SK-N-SH (cell line): ENCODE data around the gene MNX1. TPM values are rescaled to one million over a fixed set of nuclear protein-coding genes. Genes with fewer than 3 reads are reported as not detected.

Experiments used
- CTCF ChIA-PET: fragments of 300-600, 350-600 bp; formaldehyde crosslinking; extraction: SDS; loops from one replicate; lab custom pipeline; 2021; lab: Yijun Ruan, JAX
- POLR2A ChIA-PET: fragments of 350-600 bp; sonication (Branson Sonifier 250); formaldehyde crosslinking; extraction: SDS; loops from one replicate; lab custom pipeline; 2020; ENCODE audit warnings: antibody characterized with exemption, inconsistent platforms; lab: Yijun Ruan, JAX
- DNase-seq: peaks from one replicate; pipeline ENCODE4 v3.0.0; 2012
- H2AFZ ChIP-seq: fragments of 200-600 bp; sonication (generic); 2 replicates; pipeline ENCODE4 v1.8.1; 2016; ENCODE audit warnings: antibody characterized with exemption, mild to moderate bottlenecking, low read depth
- H3F3A ChIP-seq: fragments of 200-600 bp; sonication (generic); replicated peaks from 2 replicates; pipeline ENCODE3; 2016; ENCODE audit warnings: antibody characterized with exemption, mild to moderate bottlenecking; ENCODE audit not compliant: insufficient read depth
- H3K27ac ChIP-seq, 2 experiments: fragments of 200-500 bp in 1 of 2; fragments of 200-600 bp in 1 of 2; sonication (Bioruptor generic) in 1 of 2; sonication (generic), shearing (Covaris generic) in 1 of 2; 2 replicates each; pipeline versions ENCODE4 v1.5.1 to v1.6.1; 2014 to 2016; ENCODE audit warnings: low read depth in 2 of 2, inconsistent platforms in 1 of 2, low read length in 1 of 2, mild to moderate bottlenecking in 1 of 2, mixed read lengths in 1 of 2
- H3K27me3 ChIP-seq: fragments of 200-600 bp; sonication (generic), shearing (Covaris generic); 2 replicates; pipeline ENCODE4 v1.6.1; 2016; ENCODE audit warnings: mixed run types; ENCODE audit not compliant: insufficient read depth
- H3K36me3 ChIP-seq, 2 experiments: fragments of 200-500 bp in 1 of 2; fragments of 200-600 bp in 1 of 2; sonication (Bioruptor generic) in 1 of 2; sonication (generic) in 1 of 2; replicated peaks in 1 of 2; 2 replicates each; pipeline versions ENCODE3 to v1.5.1; 2014 to 2016; ENCODE audit warnings: low read length in 1 of 2, mild to moderate bottlenecking in 1 of 2; ENCODE audit not compliant: insufficient read depth in 2 of 2, control insufficient read depth in 1 of 2
- H3K4me1 ChIP-seq, 2 experiments: fragments of 200-500 bp in 1 of 2; fragments of 200-600 bp in 1 of 2; sonication (Bioruptor generic) in 1 of 2; sonication (generic), shearing (Covaris generic) in 1 of 2; 2 replicates each; pipeline versions ENCODE4 v1.5.1 to v1.6.1; 2014 to 2016; ENCODE audit warnings: low read depth in 1 of 2, low read length in 1 of 2, mixed run types in 1 of 2; ENCODE audit not compliant: insufficient read depth in 2 of 2, control insufficient read depth in 1 of 2
- H3K4me2 ChIP-seq: fragments of 200-600 bp; sonication (generic), shearing (Covaris generic); 2 replicates; pipeline ENCODE4 v1.6.1; 2017; ENCODE audit warnings: mixed run types
- H3K4me3 ChIP-seq, 2 experiments: fragments of 200-500 bp in 1 of 2; fragments of 200-600 bp in 1 of 2; sonication (Bioruptor generic) in 1 of 2; sonication (generic), shearing (Covaris generic) in 1 of 2; 2 replicates each; pipeline versions ENCODE4 v1.5.1 to v1.8.1; 2014 to 2016; ENCODE audit warnings: low read depth in 2 of 2, inconsistent platforms in 1 of 2, low read length in 1 of 2, mild to moderate bottlenecking in 1 of 2, mixed read lengths in 1 of 2, moderate library complexity in 1 of 2
- H3K79me2 ChIP-seq: fragments of 200-600 bp; sonication (generic); 2 replicates; pipeline ENCODE4 v1.8.1; 2017; ENCODE audit warnings: mild to moderate bottlenecking; ENCODE audit not compliant: insufficient read depth
- H3K9ac ChIP-seq: fragments of 200-600 bp; sonication (generic); 2 replicates; pipeline ENCODE4 v1.6.1; 2017; ENCODE audit warnings: mixed run types
- H3K9me2 ChIP-seq: fragments of 200-600 bp; sonication (generic); 2 replicates; pipeline ENCODE4 v1.6.1; 2017; ENCODE audit warnings: mixed run types
- H3K9me3 ChIP-seq: fragments of 200-600 bp; sonication (generic); 2 replicates; pipeline ENCODE4 v1.6.1; 2017; ENCODE audit warnings: mixed run types, mild to moderate bottlenecking, moderate library complexity
- H4K20me1 ChIP-seq: fragments of 200-600 bp; sonication (generic); 2 replicates; pipeline ENCODE4 v1.6.1; 2017; ENCODE audit warnings: mild to moderate bottlenecking, mixed run types; ENCODE audit not compliant: insufficient read depth
- ELF1 ChIP-seq: IDR thresholded peaks from 2 replicates; pipeline ENCODE4 v1.4.0; 2012
- FOSL2 ChIP-seq: IDR thresholded peaks from 2 replicates; pipeline ENCODE4 v1.4.0; 2012; ENCODE audit warnings: low read depth, mild to moderate bottlenecking, moderate library complexity, borderline replicate concordance
- FOXM1 ChIP-seq: IDR thresholded peaks from 2 replicates; pipeline ENCODE4 v1.4.0; 2012; ENCODE audit warnings: low read depth, mild to moderate bottlenecking
- GATA2 ChIP-seq: sonication (generic); formaldehyde crosslinking; IDR thresholded peaks from 2 replicates; pipeline ENCODE4 v1.5.0; 2020; ENCODE audit warnings: mild to moderate bottlenecking, missing genetic modification reagents
- MXI1 ChIP-seq: IDR thresholded peaks from 2 replicates; pipeline ENCODE4 v1.6.1; 2012; ENCODE audit warnings: mild to moderate bottlenecking, low read depth, low read length, improper control_type of control experiment
- RAD21 ChIP-seq: IDR thresholded peaks from 2 replicates; pipeline ENCODE4 v1.6.1; 2012; ENCODE audit warnings: mild to moderate bottlenecking, low read length
- TAF1 ChIP-seq: IDR thresholded peaks from 2 replicates; pipeline ENCODE4 v1.6.1; 2012; ENCODE audit warnings: low read depth, mild to moderate bottlenecking, low read length, moderate library complexity, borderline replicate concordance
- TCF12 ChIP-seq: IDR thresholded peaks from 2 replicates; pipeline ENCODE4 v1.4.0; 2012
- WGBS: methylation state at CpG from one replicate; pipeline ENCODE4 v1.1.6; 2017; ENCODE audit warnings: low lambda C conversion rate; 5-methylcytosine and 5-hydroxymethylcytosine counted together
- polyA plus RNA-seq, 3 experiments: library from polyadenylated mRNA; depleted of rRNA; stranded (reverse); fragments of >200 nt; gene quantifications; 2 replicates each; pipeline ENCODE4 v1.2.3, GENCODE V29; 2012
- TF ChIP-seq, protein P1 (sequence below): IDR thresholded peaks from 2 replicates; pipeline ENCODE4; 2012
- TF ChIP-seq, protein P2 (sequence below): IDR thresholded peaks from 2 replicates; pipeline ENCODE4 v1.6.1; 2012; ENCODE audit warnings: mild to moderate bottlenecking, low read depth, low read length, moderate library complexity
- TF ChIP-seq, protein P3 (sequence below): IDR thresholded peaks from 2 replicates; pipeline ENCODE4 v1.4.0; 2012; ENCODE audit warnings: low read depth
- TF ChIP-seq, protein P4 (sequence below): IDR thresholded peaks from 2 replicates; pipeline ENCODE4 v1.4.0; 2012; ENCODE audit warnings: low read depth, borderline replicate concordance

Gene MNX1
- polyA plus RNA-seq, 1 of the 3 experiments (the other 2 are of a cell fraction), result not detected

- Histone ChIP-seq H3K36me3 (no peaks in the 10 kb centered on the region), H3K4me2 (peak overlapping the region; percentile 66), H3K4me1 (peaks cover 10 to 15% of the 10 kb centered on the region in 2 experiments; a peak in 3 of 4 replicates), H3K79me2 (no peaks in the 10 kb centered on the region), H4K20me1 (peaks cover 11% of the 10 kb centered on the region), H2AFZ (no peak overlapping the region), H3K9ac (no peak overlapping the region), H3K27me3 (peaks cover 98% of the 10 kb centered on the region), H3K27ac (no peak overlapping the region), H3F3A (peaks cover 3% of the 10 kb centered on the region), H3K4me3 (no peak overlapping the region), H3K9me2 (no peaks in the 10 kb centered on the region), H3K9me3 (no peaks in the 10 kb centered on the region)
- peak; percentile 6; the same call in 1 of the 2 replicates for TF ChIP-seq TCF12
- no peak for TF ChIP-seq FOSL2
- TF ChIP-seq, protein P1, sequence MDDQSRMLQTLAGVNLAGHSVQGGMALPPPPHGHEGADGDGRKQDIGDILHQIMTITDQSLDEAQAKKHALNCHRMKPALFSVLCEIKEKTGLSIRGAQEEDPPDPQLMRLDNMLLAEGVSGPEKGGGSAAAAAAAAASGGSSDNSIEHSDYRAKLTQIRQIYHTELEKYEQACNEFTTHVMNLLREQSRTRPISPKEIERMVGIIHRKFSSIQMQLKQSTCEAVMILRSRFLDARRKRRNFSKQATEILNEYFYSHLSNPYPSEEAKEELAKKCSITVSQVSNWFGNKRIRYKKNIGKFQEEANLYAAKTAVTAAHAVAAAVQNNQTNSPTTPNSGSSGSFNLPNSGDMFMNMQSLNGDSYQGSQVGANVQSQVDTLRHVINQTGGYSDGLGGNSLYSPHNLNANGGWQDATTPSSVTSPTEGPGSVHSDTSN, result peak; percentile 50; the same call in 1 of the 2 replicates
- 0 out of 2 replicates have a peak, but pooled peaks have one; percentile 26 for TF ChIP-seq GATA2 (CRISPR knock-in tag)
- TF ChIP-seq MXI1, result 0 out of 2 replicates have a peak, but pooled peaks have one; percentile 32
- TF ChIP-seq, protein P2, sequence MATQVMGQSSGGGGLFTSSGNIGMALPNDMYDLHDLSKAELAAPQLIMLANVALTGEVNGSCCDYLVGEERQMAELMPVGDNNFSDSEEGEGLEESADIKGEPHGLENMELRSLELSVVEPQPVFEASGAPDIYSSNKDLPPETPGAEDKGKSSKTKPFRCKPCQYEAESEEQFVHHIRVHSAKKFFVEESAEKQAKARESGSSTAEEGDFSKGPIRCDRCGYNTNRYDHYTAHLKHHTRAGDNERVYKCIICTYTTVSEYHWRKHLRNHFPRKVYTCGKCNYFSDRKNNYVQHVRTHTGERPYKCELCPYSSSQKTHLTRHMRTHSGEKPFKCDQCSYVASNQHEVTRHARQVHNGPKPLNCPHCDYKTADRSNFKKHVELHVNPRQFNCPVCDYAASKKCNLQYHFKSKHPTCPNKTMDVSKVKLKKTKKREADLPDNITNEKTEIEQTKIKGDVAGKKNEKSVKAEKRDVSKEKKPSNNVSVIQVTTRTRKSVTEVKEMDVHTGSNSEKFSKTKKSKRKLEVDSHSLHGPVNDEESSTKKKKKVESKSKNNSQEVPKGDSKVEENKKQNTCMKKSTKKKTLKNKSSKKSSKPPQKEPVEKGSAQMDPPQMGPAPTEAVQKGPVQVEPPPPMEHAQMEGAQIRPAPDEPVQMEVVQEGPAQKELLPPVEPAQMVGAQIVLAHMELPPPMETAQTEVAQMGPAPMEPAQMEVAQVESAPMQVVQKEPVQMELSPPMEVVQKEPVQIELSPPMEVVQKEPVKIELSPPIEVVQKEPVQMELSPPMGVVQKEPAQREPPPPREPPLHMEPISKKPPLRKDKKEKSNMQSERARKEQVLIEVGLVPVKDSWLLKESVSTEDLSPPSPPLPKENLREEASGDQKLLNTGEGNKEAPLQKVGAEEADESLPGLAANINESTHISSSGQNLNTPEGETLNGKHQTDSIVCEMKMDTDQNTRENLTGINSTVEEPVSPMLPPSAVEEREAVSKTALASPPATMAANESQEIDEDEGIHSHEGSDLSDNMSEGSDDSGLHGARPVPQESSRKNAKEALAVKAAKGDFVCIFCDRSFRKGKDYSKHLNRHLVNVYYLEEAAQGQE, result no peak
- TF ChIP-seq TAF1, result no peak
- no peak for TF ChIP-seq RAD21
- TF ChIP-seq, protein P3, sequence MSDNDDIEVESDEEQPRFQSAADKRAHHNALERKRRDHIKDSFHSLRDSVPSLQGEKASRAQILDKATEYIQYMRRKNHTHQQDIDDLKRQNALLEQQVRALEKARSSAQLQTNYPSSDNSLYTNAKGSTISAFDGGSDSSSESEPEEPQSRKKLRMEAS, result peak; percentile 67; the same call in 1 of the 2 replicates
- TF ChIP-seq, protein P4, sequence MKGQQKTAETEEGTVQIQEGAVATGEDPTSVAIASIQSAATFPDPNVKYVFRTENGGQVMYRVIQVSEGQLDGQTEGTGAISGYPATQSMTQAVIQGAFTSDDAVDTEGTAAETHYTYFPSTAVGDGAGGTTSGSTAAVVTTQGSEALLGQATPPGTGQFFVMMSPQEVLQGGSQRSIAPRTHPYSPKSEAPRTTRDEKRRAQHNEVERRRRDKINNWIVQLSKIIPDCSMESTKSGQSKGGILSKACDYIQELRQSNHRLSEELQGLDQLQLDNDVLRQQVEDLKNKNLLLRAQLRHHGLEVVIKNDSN, result no peak
- no peak for TF ChIP-seq ELF1
- no peak for TF ChIP-seq FOXM1
- WGBS, result 16% methylated on average over 31 of the region's 60 CpGs
- peak; percentile 88 for DNase-seq
- ChIA-PET CTCF (interaction anchor here (1.2 to 2.7 kb wide), 5 partner anchors 11 to 270 kb away, joined by 3 to 9 read pairs (median 4); no protein-coding TSS in a partner anchor), POLR2A (no interaction called here)
These were observed 6.5 kb downstream of the MNX1 start for GRCh38 chr7:157003756-157004520.
